Stimulated activated CD4-positive, alpha-beta T cell treated with anti-CD3 and anti-CD28 coated beads, TNF-alpha, amount 100 ng/mL, for 1 hour (primary cell): ENCODE measurements around the gene WDR44.
"Not testable (repeated sequence)": the region's sequence is repeated elsewhere in the genome, so short reads cannot be mapped to it uniquely, and the experiment has no call there.

Experiments used
- DNase-seq, 3 donors: peaks; one replicate each; pipeline ENCODE4 v3.0.0-alpha.2; 2020; ENCODE audit warnings: low read depth in 3 of 3, low spot score in 1 of 3

Gene WDR44

GRCh38 chrX:118345464-118346257, at the start of gene WDR44:
Gene WDR44 (plus strand): TSS chrX:118346106. CDS start chrX:118346504, 398 bp downstream.
- DNase-seq = peak; percentile 81 to 86 (median 83)

- not testable (repeated sequence) for DNase-seq
These were observed 40.1 kb upstream of the WDR44 start for GRCh38 chrX:118305827-118306226.

GRCh38 chrX:118315529-118315928, 30.4 kb upstream of the WDR44 start:
- no peak for DNase-seq

GRCh38 chrX:118324588-118324987, 21.3 kb upstream of the WDR44 start:
- DNase-seq = no peak

- DNase-seq = no peak
These were observed 20.5 kb upstream of the WDR44 start for GRCh38 chrX:118325453-118325852.

GRCh38 chrX:118329175-118329574, 16.7 kb upstream of the WDR44 start:
- DNase-seq = no peak

GRCh38 chrX:118337687-118338086, 8.2 kb upstream of the WDR44 start:
- DNase-seq = no peak

- no peak for DNase-seq
These were observed 7.0 kb upstream of the WDR44 start for GRCh38 chrX:118338930-118339329.

GRCh38 chrX:118345045-118345463, 852 bp upstream of the WDR44 start:
- no peak for DNase-seq

- peak in 2 of 3 donors; percentile 9 to 26 for DNase-seq
These were observed 570 bp downstream of the WDR44 start for GRCh38 chrX:118346258-118347094.

GRCh38 chrX:118347131-118347530, 1.2 kb downstream of the WDR44 start:
- DNase-seq = no peak

- DNase-seq = no peak
These were observed 1.8 kb downstream of the WDR44 start for GRCh38 chrX:118347736-118348135.

- no peak for DNase-seq
These were observed 2.4 kb downstream of the WDR44 start for GRCh38 chrX:118348186-118348810.

GRCh38 chrX:118349188-118349587, 3.3 kb downstream of the WDR44 start:
- DNase-seq = no peak

GRCh38 chrX:118350221-118350620, 4.3 kb downstream of the WDR44 start:
- DNase-seq = no peak

- no peak for DNase-seq
These were observed 4.8 kb downstream of the WDR44 start for GRCh38 chrX:118350706-118351105.

GRCh38 chrX:118352566-118352965, 6.7 kb downstream of the WDR44 start:
- no peak for DNase-seq

- DNase-seq = no peak
These were observed 7.4 kb downstream of the WDR44 start for GRCh38 chrX:118353081-118353850.

- no peak for DNase-seq
These were observed 9.5 kb downstream of the WDR44 start for GRCh38 chrX:118355225-118355920.

GRCh38 chrX:118356154-118356701, 10.3 kb downstream of the WDR44 start:
- DNase-seq = no peak
